ENCODE results near the gene PYCARD.
"Not testable (repeated sequence)": the region's sequence is repeated elsewhere in the genome, so short reads cannot be mapped to it uniquely, and the experiment has no call there.

Gene PYCARD

GRCh38 chr16:31215287-31216162 is 13.0 kb upstream of the PYCARD start:
- no peak for DNase-seq (ENCODE audit: low read depth)

- DNase-seq (ENCODE audit: low read depth) = no peak
Measured at GRCh38 chr16:31214708-31215286, 12.2 kb upstream of the PYCARD start.

GRCh38 chr16:31213877-31214707 is 11.5 kb upstream of the PYCARD start, which contains the start of gene TRIM72:
Gene TRIM72 (plus strand): TSS chr16:31214119. CDS start chr16:31214739, 620 bp downstream.
- DNase-seq (ENCODE audit: low read depth) = no peak

GRCh38 chr16:31213342-31213741 is 10.8 kb upstream of the PYCARD start:
- DNase-seq (ENCODE audit: low read depth) = no peak

GRCh38 chr16:31206776-31207175 is 4.2 kb upstream of the PYCARD start:
- DNase-seq (ENCODE audit: low read depth) = no peak

GRCh38 chr16:31204871-31205666 is 2.5 kb upstream of the PYCARD start:
- DNase-seq (ENCODE audit: low read depth) = no peak

- no peak for DNase-seq (ENCODE audit: low read depth)
Measured at GRCh38 chr16:31201582-31202413, 762 bp downstream of the PYCARD start.

GRCh38 chr16:31200821-31201568 is 1.6 kb downstream of the PYCARD start:
- no peak for DNase-seq (ENCODE audit: low read depth)

- DNase-seq (ENCODE audit: low read depth) = not testable (repeated sequence)
Measured at GRCh38 chr16:31200111-31200510, 2.4 kb downstream of the PYCARD start.

GRCh38 chr16:31199430-31200041 is 3.0 kb downstream of the PYCARD start:
- no peak for DNase-seq (ENCODE audit: low read depth)

GRCh38 chr16:31198207-31198882 is 4.2 kb downstream of the PYCARD start:
- DNase-seq (ENCODE audit: low read depth) = no peak

- DNase-seq (ENCODE audit: low read depth) = no peak
Measured at GRCh38 chr16:31196324-31197088, 6.1 kb downstream of the PYCARD start.

GRCh38 chr16:31195861-31196260 is 6.7 kb downstream of the PYCARD start:
- DNase-seq (ENCODE audit: low read depth) = not testable (repeated sequence)

- DNase-seq (ENCODE audit: low read depth) = no peak
Measured at GRCh38 chr16:31194898-31195297, 7.7 kb downstream of the PYCARD start.

- no peak for DNase-seq (ENCODE audit: low read depth)
Measured at GRCh38 chr16:31193874-31194273, 8.7 kb downstream of the PYCARD start.

- DNase-seq (ENCODE audit: low read depth) = no peak
Measured at GRCh38 chr16:31192856-31193642, 9.5 kb downstream of the PYCARD start.

GRCh38 chr16:31191697-31192428 is 10.7 kb downstream of the PYCARD start:
- no peak for DNase-seq (ENCODE audit: low read depth)
